Mesenchymal stem cell (in vitro differentiated cells and primary cell): Measurements from ENCODE around the gene SMIM44.
A peak's percentile ranks its signal among the peaks of the same experiment; 100 is the strongest.

ENCODE experiments used
- DNase-seq: peaks from one replicate; pipeline ENCODE4 v3.0.0-alpha.2; 2013
- H2AFZ ChIP-seq: one replicate; pipeline ENCODE4 v1.6.1; 2013; ENCODE audit warnings: low read depth, mild to moderate bottlenecking, control low read depth, inconsistent platforms, low read length, moderate library complexity
- H2AK5ac ChIP-seq: 2 replicates; pipeline ENCODE4 v1.6.1; 2013; ENCODE audit warnings: low read length, moderate library complexity, mild to moderate bottlenecking, inconsistent platforms; ENCODE audit not compliant: severe bottlenecking
- H2BK120ac ChIP-seq: one replicate; pipeline ENCODE4 v1.6.1; 2013; ENCODE audit warnings: low read depth, mild to moderate bottlenecking, inconsistent platforms, low read length, moderate library complexity
- H2BK12ac ChIP-seq, 2 experiments: one replicate each; pipeline ENCODE4 v1.6.1; 2013; ENCODE audit warnings: inconsistent platforms in 2 of 2, low read length in 2 of 2, mild to moderate bottlenecking in 2 of 2, moderate library complexity in 2 of 2, control low read depth in 1 of 2
- H2BK15ac ChIP-seq: one replicate; pipeline ENCODE4 v1.6.1; 2013; ENCODE audit warnings: mild to moderate bottlenecking, low read depth, inconsistent platforms; ENCODE audit not compliant: poor library complexity, severe bottlenecking
- H2BK5ac ChIP-seq: 2 replicates; pipeline ENCODE4 v1.6.1; 2013; ENCODE audit warnings: low read depth, mild to moderate bottlenecking, low read length, control low read depth, inconsistent platforms; ENCODE audit not compliant: poor library complexity, severe bottlenecking
- H3K14ac ChIP-seq, 2 experiments: one replicate each; pipeline ENCODE4 v1.6.1; 2013; ENCODE audit warnings: inconsistent platforms in 2 of 2, low read length in 2 of 2, control low read depth in 1 of 2, mild to moderate bottlenecking in 1 of 2, moderate library complexity in 1 of 2
- H3K18ac ChIP-seq, 2 experiments: one replicate each; pipeline ENCODE4 v1.6.1; 2013; ENCODE audit warnings: inconsistent platforms in 2 of 2, low read length in 2 of 2, control low read depth in 1 of 2, low read depth in 1 of 2, mild to moderate bottlenecking in 1 of 2
- H3K23ac ChIP-seq, 2 experiments: one replicate each; pipeline ENCODE4 v1.6.1; 2013; ENCODE audit warnings: inconsistent platforms in 2 of 2, low read length in 2 of 2, mild to moderate bottlenecking in 2 of 2, moderate library complexity in 2 of 2, control low read depth in 1 of 2
- H3K27ac ChIP-seq: 2 replicates; pipeline ENCODE4 v1.5.1; 2013; ENCODE audit warnings: mild to moderate bottlenecking, moderate library complexity, low read length, control low read depth, inconsistent platforms; ENCODE audit not compliant: poor library complexity, severe bottlenecking
- H3K27me3 ChIP-seq, 2 experiments: 2 replicates each; pipeline versions ENCODE4 v1.6.1 to v1.7.0; 2013; ENCODE audit warnings: low read length in 2 of 2, mild to moderate bottlenecking in 2 of 2, moderate library complexity in 2 of 2, control low read depth in 1 of 2, inconsistent platforms in 1 of 2; ENCODE audit not compliant: control insufficient read depth in 1 of 2, insufficient read depth in 1 of 2
- H3K36me3 ChIP-seq, 2 experiments: 2 replicates each; pipeline versions ENCODE4 v1.6.1 to v1.7.0; 2013; ENCODE audit warnings: low read length in 2 of 2, control low read depth in 1 of 2, inconsistent platforms in 1 of 2, low read depth in 1 of 2, mild to moderate bottlenecking in 1 of 2; ENCODE audit not compliant: insufficient read depth in 2 of 2, control insufficient read depth in 1 of 2
- H3K4ac ChIP-seq, 2 experiments: one replicate each; pipeline ENCODE4 v1.6.1; 2013; ENCODE audit warnings: inconsistent platforms in 2 of 2, low read length in 2 of 2, mild to moderate bottlenecking in 2 of 2, moderate library complexity in 2 of 2, control low read depth in 1 of 2, low read depth in 1 of 2
- H3K4me1 ChIP-seq: 2 replicates; pipeline ENCODE4 v1.6.1; 2013; ENCODE audit warnings: low read depth, low read length, control low read depth; ENCODE audit not compliant: control insufficient read depth, insufficient read depth
- H3K4me2 ChIP-seq: 2 replicates; pipeline ENCODE4 v1.6.1; 2013; ENCODE audit warnings: low read length, mild to moderate bottlenecking, inconsistent platforms; ENCODE audit not compliant: poor library complexity, severe bottlenecking
- H3K4me3 ChIP-seq, 2 experiments: 2 replicates each; pipeline versions ENCODE4 v1.5.1 to v1.7.0; 2013; ENCODE audit warnings: low read length in 2 of 2, mild to moderate bottlenecking in 2 of 2, control low read depth in 1 of 2, low read depth in 1 of 2; ENCODE audit not compliant: insufficient read depth in 1 of 2
- H3K79me1 ChIP-seq: replicated peaks from 2 replicates; pipeline ENCODE4 v1.6.1; 2013; ENCODE audit warnings: mild to moderate bottlenecking, control low read depth, low read length, inconsistent platforms; ENCODE audit not compliant: poor library complexity, severe bottlenecking
- H3K9ac ChIP-seq: 2 replicates; pipeline ENCODE4 v1.7.0; 2013; ENCODE audit warnings: mild to moderate bottlenecking, low read length, moderate library complexity
- H3K9me3 ChIP-seq: 2 replicates; pipeline ENCODE4 v1.7.0; 2013; ENCODE audit warnings: mild to moderate bottlenecking, low read length; ENCODE audit not compliant: control insufficient read depth
- H4K8ac ChIP-seq: one replicate; pipeline ENCODE4 v1.6.1; 2013; ENCODE audit warnings: inconsistent platforms, mild to moderate bottlenecking, low read length, moderate library complexity
- H4K91ac ChIP-seq: one replicate; pipeline ENCODE4 v1.6.1; 2013; ENCODE audit warnings: mild to moderate bottlenecking, low read length, inconsistent platforms
- WGBS: methylation state at CpG from one replicate; pipeline ENCODE4 v1.1.7; 2013; ENCODE audit warnings: mixed read lengths; 5-methylcytosine and 5-hydroxymethylcytosine counted together

SMIM44 gene

GRCh38 chr19:3506384-3507340, 23.4 kb upstream of the SMIM44 start:
- H3K4me1 ChIP-seq = peaks cover 38% of the 10 kb centered on the region
- under 1% methylated on average over 52 of the region's 69 CpGs for WGBS

GRCh38 chr19:3505598-3506383, 22.6 kb upstream of the SMIM44 start, which contains the start of gene FZR1:
FZR1 (plus strand) TSS chr19:3506311; CDS start chr19:3522990, 16,679 bp downstream.
- peak within 1 kb of the TSS; percentile 62 to 96 for H3K4ac ChIP-seq
- H3K9ac ChIP-seq = peak within 1 kb of the TSS; percentile 97
- H2AFZ ChIP-seq = peak within 1 kb of the TSS; percentile 97
- peaks cover 35% of the 10 kb centered on the region for H3K4me1 ChIP-seq
- peak within 1 kb of the TSS in 1 of 2 experiments; percentile 61 for H3K23ac ChIP-seq
- WGBS = 10% methylated on average over 43 of the region's 79 CpGs
- H3K27me3 ChIP-seq = no peaks in the 10 kb centered on the region
- no peak within 1 kb of the TSS for H2AK5ac ChIP-seq
- peak within 1 kb of the TSS in 1 of 2 experiments; percentile 75 for H2BK12ac ChIP-seq
- peaks cover 3% of the 10 kb centered on the region for H3K79me1 ChIP-seq
- peak; percentile 98 for DNase-seq
- H2BK15ac ChIP-seq = peak within 1 kb of the TSS; percentile 97
- H2BK5ac ChIP-seq = peak within 1 kb of the TSS; percentile 58
- no peaks in the 10 kb centered on the region for H3K9me3 ChIP-seq
- H2BK120ac ChIP-seq = peak within 1 kb of the TSS; percentile 80
- peak within 1 kb of the TSS; percentile 94 for H4K91ac ChIP-seq
- H3K4me2 ChIP-seq = peak within 1 kb of the TSS; percentile 87
- H3K36me3 ChIP-seq = peaks cover 19 to 21% of the 10 kb centered on the region in 2 experiments
- peak within 1 kb of the TSS; percentile 81 to 99 for H3K18ac ChIP-seq
- H4K8ac ChIP-seq = peak within 1 kb of the TSS; percentile 88
- H3K4me3 ChIP-seq = peak within 1 kb of the TSS; percentile 96
- H3K14ac ChIP-seq = peak within 1 kb of the TSS; percentile 50 to 96
- H3K27ac ChIP-seq = peak within 1 kb of the TSS; percentile 67

More at GRCh38 chr19:3506384-3507340, 23.4 kb upstream of the SMIM44 start:
- peak overlapping the region; percentile 81 for H3K18ac ChIP-seq
- peak overlapping the region; percentile 43 for H4K8ac ChIP-seq
- peak overlapping the region in 1 of 2 experiments; percentile 67 for H2BK12ac ChIP-seq
- peak overlapping the region; percentile 80 for H2BK120ac ChIP-seq
- H2BK15ac ChIP-seq = peak overlapping the region; percentile 97
- H3K4ac ChIP-seq = peak overlapping the region; percentile 52 to 96
- H4K91ac ChIP-seq = peak overlapping the region; percentile 78
- H3K14ac ChIP-seq = peak overlapping the region; percentile 50 to 90
- peaks cover 19 to 30% of the 10 kb centered on the region in 2 experiments for H3K36me3 ChIP-seq
- no peak overlapping the region for H2AK5ac ChIP-seq
- H2AFZ ChIP-seq = no peak overlapping the region
- peak overlapping the region; percentile 92 to 96 for H3K4me3 ChIP-seq
- H3K23ac ChIP-seq = peak overlapping the region in 1 of 2 experiments; percentile 61
- H3K4me2 ChIP-seq = peak overlapping the region; percentile 87
- DNase-seq = peak; percentile 38
- H2BK5ac ChIP-seq = peak overlapping the region; percentile 58
- H3K9me3 ChIP-seq = no peaks in the 10 kb centered on the region
- peak overlapping the region; percentile 24 for H3K27ac ChIP-seq
- peaks cover 3% of the 10 kb centered on the region for H3K79me1 ChIP-seq
- peak overlapping the region; percentile 91 for H3K9ac ChIP-seq
- H3K27me3 ChIP-seq = no peaks in the 10 kb centered on the region

- no peak overlapping the region for H3K18ac ChIP-seq
- no peaks in the 10 kb centered on the region for H3K27me3 ChIP-seq
- H2BK5ac ChIP-seq = no peak overlapping the region
- H3K4me3 ChIP-seq = peak overlapping the region in 1 of 2 experiments; percentile 96
- peak overlapping the region in 1 of 2 experiments; percentile 80 for H2BK12ac ChIP-seq
- H3K4me2 ChIP-seq = no peak overlapping the region
- no peak overlapping the region for H2AFZ ChIP-seq
- no peak overlapping the region for H3K27ac ChIP-seq
- H3K23ac ChIP-seq = no peak overlapping the region
- H2BK120ac ChIP-seq = no peak overlapping the region
- 91% methylated on average over 5 of the region's 5 CpGs for whole genome bisulfite sequencing
- H2BK15ac ChIP-seq = no peak overlapping the region
- H3K79me1 ChIP-seq = peaks cover 3% of the 10 kb centered on the region
- H4K91ac ChIP-seq = no peak overlapping the region
- H3K4ac ChIP-seq = no peak overlapping the region
- H3K9me3 ChIP-seq = no peaks in the 10 kb centered on the region
- H3K9ac ChIP-seq = no peak overlapping the region
- no peak overlapping the region for H3K14ac ChIP-seq
- H4K8ac ChIP-seq = no peak overlapping the region
- peaks cover 10% of the 10 kb centered on the region in 2 experiments for H3K36me3 ChIP-seq
- DNase-seq = peak; percentile 68
- peak overlapping the region; percentile 52 for H2AK5ac ChIP-seq
- peaks cover 32% of the 10 kb centered on the region for H3K4me1 ChIP-seq
Observed at GRCh38 chr19:3504735-3505134, 21.5 kb upstream of the SMIM44 start.
